Hair follicle dermal papilla cell (primary cell): ENCODE data around the gene CHFR. TPM values are rescaled to one million over a fixed set of nuclear protein-coding genes. Genes with fewer than 3 reads are reported as not detected.

Experiments used
- total RNA-seq: library from RNA; depleted of rRNA; stranded (reverse); fragments of >200 nt; gene quantifications from 2 replicates; pipeline ENCODE4 v1.2.3, GENCODE V29; 2012

CHFR gene
- total RNA-seq: 49.9 and 60.2 TPM in 2 replicates

GRCh38 chr12:132887513-132888351 lies at the start of gene CHFR:
Gene CHFR (minus strand): TSS chr12:132887605. CDS start chr12:132887328, 277 bp downstream.

GRCh38 chr12:132828706-132829534 lies 58.5 kb downstream of the CHFR start, which contains the start of gene GOLGA3:
Gene GOLGA3 (minus strand): TSS chr12:132828869. CDS start chr12:132822128, 6,741 bp downstream.

Other genes with a start within 250 kb of the CHFR start
- 14.8 and 16.9 TPM in 2 replicates for gene POLE, start 200.3 kb downstream of the CHFR start, total RNA-seq
- gene PXMP2, start 200.0 kb downstream of the CHFR start, total RNA-seq: 13.7 and 15.4 TPM in 2 replicates
- gene PGAM5, start 176.8 kb downstream of the CHFR start, total RNA-seq: 24.5 and 30.0 TPM in 2 replicates
- gene ANKLE2, start 125.8 kb downstream of the CHFR start, total RNA-seq: 84.9 and 98.2 TPM in 2 replicates
- 162 and 179 TPM in 2 replicates for gene GOLGA3, start 58.7 kb downstream of the CHFR start, total RNA-seq
- gene ZNF605, start 68.7 kb upstream of the CHFR start, total RNA-seq: 11.9 and 15.1 TPM in 2 replicates
- 24.0 and 30.3 TPM in 2 replicates for gene ZNF26, start 98.8 kb upstream of the CHFR start, total RNA-seq
- 26.6 and 30.8 TPM in 2 replicates for gene ZNF84, start 149.9 kb upstream of the CHFR start, total RNA-seq
- gene ZNF140, start 193.3 kb upstream of the CHFR start, total RNA-seq: 26.1 and 26.4 TPM in 2 replicates
- 0.85 and 1.3 TPM in 2 replicates for gene ZNF891, start 242.7 kb upstream of the CHFR start, total RNA-seq
- gene ZNF10, start 243.0 kb upstream of the CHFR start, total RNA-seq: 4.6 and 8.8 TPM in 2 replicates